Right cardiac atrium (tissue), 5 donors: Measurements from ENCODE around the gene EPS8L1. TPM values are rescaled to one million over a fixed set of nuclear protein-coding genes. Genes with fewer than 3 reads are reported as not detected.

ENCODE experiments used
- ATAC-seq, 2 donors: fragments of 200-7000 bp; cut with Tn5 transposase; one replicate each; pipeline versions ENCODE4 v1.8.0 to v1.9.1; 2020; ENCODE audit warnings: moderate library complexity in 2 of 2, mild to moderate bottlenecking in 1 of 2
- DNase-seq, 3 donors: peaks; one replicate each; pipeline ENCODE4 v3.0.0-alpha.2; 2020
- H3K27ac ChIP-seq: one replicate; pipeline ENCODE4 v1.5.1; 2013; ENCODE audit warnings: mild to moderate bottlenecking, low read length, control low read depth, moderate library complexity
- H3K27me3 ChIP-seq: one replicate; pipeline ENCODE4 v1.6.1; 2013; ENCODE audit not compliant: control insufficient read depth, insufficient read depth
- H3K4me1 ChIP-seq: one replicate; pipeline ENCODE4 v1.6.1; 2013; ENCODE audit warnings: low read length; ENCODE audit not compliant: control insufficient read depth, insufficient read depth
- H3K4me3 ChIP-seq: one replicate; pipeline ENCODE4 v1.5.1; 2013; ENCODE audit warnings: low read length, control low read depth
- H3K9me3 ChIP-seq: one replicate; pipeline ENCODE4 v1.6.1; 2013; ENCODE audit warnings: low read length; ENCODE audit not compliant: control insufficient read depth
- WGBS: extraction: QIAGEN DNeasy Blood & Tissue Kit; methylation state at CpG from one replicate; pipeline ENCODE4 v1.1.7; 2013; 5-methylcytosine and 5-hydroxymethylcytosine counted together
- intact Hi-C, 4 donors: fragments of 100-400 bp; cut with DNase I; formaldehyde crosslinking; loops; one replicate each; pipeline versions ENCODE4 v1.11.0 to v1.14.0; 2022 to 2023
- polyA plus RNA-seq: library from polyadenylated mRNA; stranded (reverse); fragments of 200-250 nt; gene quantifications from one replicate; pipeline ENCODE4 v1.2.3, GENCODE V29; 2013
- total RNA-seq, 4 donors: library from RNA; stranded (reverse); fragmentation: NEBNext Ultra II Directional; extraction: Animal tissue kit (Norgen Biotek cat#: 25700); gene quantifications; one replicate each; pipeline ENCODE4 v1.2.1, GENCODE V29; 2021
- donor health status: healthy with polysubstance abuse.
- donor health status: DM: no; HTN: yes; CAD: no.
- donor health status: DM: no; HTN: no; CAD: no.
- donor health status: DM: no; HTN: yes; CAD: no; lungs with severe emphysema.
- donor health status: DM: yes; HTN: yes; CAD: no.

The EPS8L1 gene
- total and polyA plus RNA-seq, 5 donors: 0.78 to 2.2 (median 1.2) TPM

- intact Hi-C loops: no loop called here
- peak overlapping the region; percentile 51 for H3K4me3 ChIP-seq
- no peak overlapping the region for H3K27ac ChIP-seq
- H3K9me3 ChIP-seq: no peaks in the 10 kb centered on the region
- peaks cover 9% of the 10 kb centered on the region for H3K4me1 ChIP-seq
- peak; percentile 68 to 95 (median 88) for DNase-seq
- H3K27me3 ChIP-seq: no peaks in the 10 kb centered on the region
- WGBS: 2% methylated on average over 60 of the region's 60 CpGs
- ATAC-seq: peak; percentile 66 to 75
These were observed 5.5 kb downstream of the EPS8L1 start for GRCh38 chr19:55080968-55081769.

GRCh38 chr19:55081770-55082019, 6.0 kb downstream of the EPS8L1 start:
- H3K4me3 ChIP-seq: peak overlapping the region; percentile 51
- peaks cover 9% of the 10 kb centered on the region for H3K4me1 ChIP-seq
- ATAC-seq (no peak), DNase-seq (peak in 1 of 3 donors; percentile 68)
- no peaks in the 10 kb centered on the region for H3K27me3 ChIP-seq
- intact Hi-C loops: no loop called here
- WGBS: 8% methylated on average over 22 of the region's 22 CpGs
- no peaks in the 10 kb centered on the region for H3K9me3 ChIP-seq
- no peak overlapping the region for H3K27ac ChIP-seq

GRCh38 chr19:55082020-55082851, 6.6 kb downstream of the EPS8L1 start:
- Histone ChIP-seq H3K27ac (no peak overlapping the region), H3K9me3 (no peaks in the 10 kb centered on the region), H3K27me3 (no peaks in the 10 kb centered on the region), H3K4me3 (peak overlapping the region; percentile 51), H3K4me1 (peaks cover 9% of the 10 kb centered on the region)
- WGBS: 8% methylated on average over 64 of the region's 64 CpGs
- ATAC-seq (peak in 1 of 2 donors; percentile 17), DNase-seq (peak; percentile 67 to 77 (median 74))
- intact Hi-C loops: no loop called here

- peak in 2 of 3 donors; percentile 27 to 70 for DNase-seq
- no peaks in the 10 kb centered on the region for H3K9me3 ChIP-seq
- H3K27ac ChIP-seq: no peak overlapping the region
- ATAC-seq: no peak
- intact Hi-C loops: no loop called here
- H3K4me3 ChIP-seq: no peak overlapping the region
- 36% methylated on average over 42 of the region's 42 CpGs for WGBS
- peaks cover 11% of the 10 kb centered on the region for H3K4me1 ChIP-seq
- no peaks in the 10 kb centered on the region for H3K27me3 ChIP-seq
These were observed 7.6 kb downstream of the EPS8L1 start for GRCh38 chr19:55083004-55083850.

- DNase-seq (peak in 1 of 3 donors; percentile 27), ATAC-seq (no peak)
- no peak overlapping the region for H3K4me3 ChIP-seq
- WGBS: 84% methylated on average over 10 of the region's 10 CpGs
- no peaks in the 10 kb centered on the region for H3K27me3 ChIP-seq
- H3K4me1 ChIP-seq: peaks cover 13% of the 10 kb centered on the region
- no peaks in the 10 kb centered on the region for H3K9me3 ChIP-seq
- H3K27ac ChIP-seq: no peak overlapping the region
- intact Hi-C loops: no loop called here
These were observed 8.7 kb downstream of the EPS8L1 start for GRCh38 chr19:55084416-55084815.

- H3K4me1 ChIP-seq: peaks cover 5% of the 10 kb centered on the region
- intact Hi-C loops: no loop called here
- DNase-seq: peak in 1 of 3 donors; percentile 32
These were observed 10.4 kb downstream of the EPS8L1 start for GRCh38 chr19:55085923-55086715.

GRCh38 chr19:55086730-55087541, 11.3 kb downstream of the EPS8L1 start:
- Histone ChIP-seq H3K9me3 (no peaks in the 10 kb centered on the region), H3K4me3 (peak overlapping the region; percentile 36), H3K27ac (no peak overlapping the region), H3K27me3 (no peaks in the 10 kb centered on the region), H3K4me1 (peaks cover 4% of the 10 kb centered on the region)
- DNase-seq (peak; percentile 98 to 99 (median 99)), ATAC-seq (peak; percentile 91 to 92)
- WGBS: under 1% methylated on average over 74 of the region's 74 CpGs
- intact Hi-C loops: no loop called here

More at GRCh38 chr19:55085923-55086715, 10.4 kb downstream of the EPS8L1 start:
- Histone ChIP-seq H3K9me3 (no peaks in the 10 kb centered on the region), H3K4me3 (peak overlapping the region; percentile 36), H3K27ac (no peak overlapping the region), H3K27me3 (no peaks in the 10 kb centered on the region)
- WGBS: 22% methylated on average over 35 of the region's 35 CpGs
- ATAC-seq: no peak

- ATAC-seq: peak in 1 of 2 donors; percentile 21
These were observed 11.9 kb downstream of the EPS8L1 start for GRCh38 chr19:55087542-55087901.

GRCh38 chr19:55088021-55088451, 12.4 kb downstream of the EPS8L1 start:
- WGBS: 62% methylated on average over 12 of the region's 12 CpGs
- H3K27ac ChIP-seq: no peak overlapping the region
- intact Hi-C loops: no loop called here
- peaks cover 4% of the 10 kb centered on the region for H3K4me1 ChIP-seq
- no peaks in the 10 kb centered on the region for H3K27me3 ChIP-seq
- ATAC-seq (no peak), DNase-seq (no peak)
- no peak overlapping the region for H3K4me3 ChIP-seq
- H3K9me3 ChIP-seq: no peaks in the 10 kb centered on the region

More at GRCh38 chr19:55087542-55087901, 11.9 kb downstream of the EPS8L1 start:
- intact Hi-C loops: no loop called here
- H3K4me1 ChIP-seq: peaks cover 4% of the 10 kb centered on the region
- no peak overlapping the region for H3K27ac ChIP-seq
- no peaks in the 10 kb centered on the region for H3K27me3 ChIP-seq
- peak overlapping the region; percentile 36 for H3K4me3 ChIP-seq
- DNase-seq: peak in 1 of 3 donors; percentile 71
- 17% methylated on average over 17 of the region's 17 CpGs for WGBS
- H3K9me3 ChIP-seq: no peaks in the 10 kb centered on the region
